Measurements from ENCODE around the gene ABT1. TPM values are rescaled to one million over a fixed set of nuclear protein-coding genes. Genes with fewer than 3 reads are reported as not detected.

Gene ABT1
- total RNA-seq, 1 donor from 2014 or later, result 10.1 TPM

GRCh38 chr6:26577720-26578072 lies 19.1 kb upstream of the ABT1 start:
- Mint-ChIP-seq H3K4me1 (ENCODE audit: low read depth) (peaks cover 15% of the 10 kb centered on the region), H3K4me3 (ENCODE audit: unreplicated experiment) (peak overlapping the region; percentile 78), H3K36me3 (ENCODE audit: low read depth) (peaks cover 6% of the 10 kb centered on the region), H3K27me3 (ENCODE audit: low read depth) (peaks cover 10% of the 10 kb centered on the region), H3K9me3 (ENCODE audit: low read depth) (peaks cover 14% of the 10 kb centered on the region), H3K27ac (ENCODE audit: unreplicated experiment) (no peak overlapping the region)
- TF ChIP-seq CTCF (IDR thresholded peaks at IDR 0.05), result no peak
- DNase-seq (ENCODE audit: low spot score), result no peak

DNA sequence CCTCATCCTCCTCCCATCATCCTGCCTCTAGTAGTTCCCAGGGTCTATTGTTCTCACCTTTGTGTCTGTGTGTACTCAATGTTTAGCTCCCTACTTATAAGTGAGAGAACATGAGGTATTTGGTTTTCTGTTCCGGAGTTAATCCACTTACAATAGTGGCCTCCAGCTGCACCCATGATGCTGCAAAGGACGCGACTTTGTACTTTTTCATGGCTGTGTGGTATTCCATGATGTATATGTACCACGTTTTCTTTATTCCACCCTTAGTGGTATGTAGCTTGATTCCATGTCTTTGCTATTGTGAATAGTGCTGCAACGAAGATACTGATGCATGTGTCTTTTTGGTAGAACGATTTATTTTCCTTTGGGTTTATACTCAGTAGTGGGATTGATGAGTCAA lies 18.5 kb upstream of the ABT1 start:
- TF ChIP-seq CTCF (IDR thresholded peaks at IDR 0.05), result no peak
- peaks cover 15% of the 10 kb centered on the region for H3K27me3 Mint-ChIP-seq (ENCODE audit: low read depth)
- H3K27ac Mint-ChIP-seq (ENCODE audit: unreplicated experiment), result no peak overlapping the region
- peaks cover 15% of the 10 kb centered on the region for H3K4me1 Mint-ChIP-seq (ENCODE audit: low read depth)
- peaks cover 6% of the 10 kb centered on the region for H3K36me3 Mint-ChIP-seq (ENCODE audit: low read depth)
- H3K9me3 Mint-ChIP-seq (ENCODE audit: low read depth), result peaks cover 14% of the 10 kb centered on the region
- no peak overlapping the region for H3K4me3 Mint-ChIP-seq (ENCODE audit: unreplicated experiment)
- DNase-seq (ENCODE audit: low spot score), result no peak

DNA sequence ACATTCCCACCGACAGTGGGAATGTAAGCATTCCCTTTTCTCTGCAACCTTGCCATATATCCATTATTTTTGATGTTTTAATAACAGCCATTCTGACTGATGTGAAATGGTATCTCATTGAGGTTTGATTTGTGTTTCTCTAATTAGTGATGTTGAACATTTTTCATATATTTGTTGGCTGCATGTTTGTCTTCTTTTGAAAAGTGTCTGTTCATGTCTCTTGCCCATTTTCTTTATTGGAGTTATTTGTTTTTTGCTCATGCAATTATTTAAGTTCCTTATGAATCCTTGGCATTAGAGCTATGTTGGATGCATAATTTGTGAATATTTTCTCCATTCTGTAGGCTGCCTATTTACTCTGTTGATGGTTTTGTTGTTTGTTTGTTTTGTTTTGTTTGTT lies 18.0 kb upstream of the ABT1 start:
- H3K4me1 Mint-ChIP-seq (ENCODE audit: low read depth), result peaks cover 15% of the 10 kb centered on the region
- no peak overlapping the region for H3K27ac Mint-ChIP-seq (ENCODE audit: unreplicated experiment)
- peaks cover 6% of the 10 kb centered on the region for H3K36me3 Mint-ChIP-seq (ENCODE audit: low read depth)
- H3K27me3 Mint-ChIP-seq (ENCODE audit: low read depth), result peaks cover 19% of the 10 kb centered on the region
- H3K9me3 Mint-ChIP-seq (ENCODE audit: low read depth), result peaks cover 14% of the 10 kb centered on the region
- H3K4me3 Mint-ChIP-seq (ENCODE audit: unreplicated experiment), result no peak overlapping the region
- no peak for DNase-seq (ENCODE audit: low spot score)
- no peak for TF ChIP-seq CTCF (IDR thresholded peaks at IDR 0.05)

- TF ChIP-seq CTCF (IDR thresholded peaks at IDR 0.05), result no peak
- Mint-ChIP-seq H3K4me3 (ENCODE audit: unreplicated experiment) (no peak overlapping the region), H3K9me3 (ENCODE audit: low read depth) (peaks cover 14% of the 10 kb centered on the region), H3K27ac (ENCODE audit: unreplicated experiment) (no peak overlapping the region), H3K27me3 (ENCODE audit: low read depth) (peaks cover 36% of the 10 kb centered on the region), H3K36me3 (ENCODE audit: low read depth) (peaks cover 6% of the 10 kb centered on the region), H3K4me1 (ENCODE audit: low read depth) (peaks cover 13% of the 10 kb centered on the region)
- DNase-seq (ENCODE audit: low spot score), result no peak
These were observed 15.4 kb upstream of the ABT1 start for GRCh38 chr6:26581164-26581915.

- H3K27ac Mint-ChIP-seq (ENCODE audit: unreplicated experiment), result no peak overlapping the region
- DNase-seq (ENCODE audit: low spot score), result no peak
- no peak overlapping the region for H3K4me3 Mint-ChIP-seq (ENCODE audit: unreplicated experiment)
- no peaks in the 10 kb centered on the region for H3K36me3 Mint-ChIP-seq (ENCODE audit: low read depth)
- no peaks in the 10 kb centered on the region for H3K4me1 Mint-ChIP-seq (ENCODE audit: low read depth)
- no peaks in the 10 kb centered on the region for H3K9me3 Mint-ChIP-seq (ENCODE audit: low read depth)
- peaks cover 48% of the 10 kb centered on the region for H3K27me3 Mint-ChIP-seq (ENCODE audit: low read depth)
- no peak for TF ChIP-seq CTCF (IDR thresholded peaks at IDR 0.05)
These were observed 7.8 kb upstream of the ABT1 start for GRCh38 chr6:26588965-26589364.

All from chondrocyte (in vitro differentiated cells).